Forelimb muscle (tissue), 1 donor: ENCODE results near the gene NACA. TPM values are rescaled to one million over a fixed set of nuclear protein-coding genes. Genes with fewer than 3 reads are reported as not detected.
"Not testable (repeated sequence)": the region's sequence is repeated elsewhere in the genome, so short reads cannot be mapped to it uniquely, and the experiment has no call there.

Experiments used
- DNase-seq: peaks from one replicate; pipeline ENCODE4 v3.0.0-alpha.2; 2013; ENCODE audit warnings: low read depth
- polyA plus RNA-seq: library from polyadenylated mRNA; unstranded; fragments of 120-200 nt; gene quantifications from one replicate; pipeline ENCODE4 v1.2.1, GENCODE V29; 2013; ENCODE audit not compliant: insufficient read length

The NACA gene
- 1,522 TPM for polyA plus RNA-seq

DNA sequence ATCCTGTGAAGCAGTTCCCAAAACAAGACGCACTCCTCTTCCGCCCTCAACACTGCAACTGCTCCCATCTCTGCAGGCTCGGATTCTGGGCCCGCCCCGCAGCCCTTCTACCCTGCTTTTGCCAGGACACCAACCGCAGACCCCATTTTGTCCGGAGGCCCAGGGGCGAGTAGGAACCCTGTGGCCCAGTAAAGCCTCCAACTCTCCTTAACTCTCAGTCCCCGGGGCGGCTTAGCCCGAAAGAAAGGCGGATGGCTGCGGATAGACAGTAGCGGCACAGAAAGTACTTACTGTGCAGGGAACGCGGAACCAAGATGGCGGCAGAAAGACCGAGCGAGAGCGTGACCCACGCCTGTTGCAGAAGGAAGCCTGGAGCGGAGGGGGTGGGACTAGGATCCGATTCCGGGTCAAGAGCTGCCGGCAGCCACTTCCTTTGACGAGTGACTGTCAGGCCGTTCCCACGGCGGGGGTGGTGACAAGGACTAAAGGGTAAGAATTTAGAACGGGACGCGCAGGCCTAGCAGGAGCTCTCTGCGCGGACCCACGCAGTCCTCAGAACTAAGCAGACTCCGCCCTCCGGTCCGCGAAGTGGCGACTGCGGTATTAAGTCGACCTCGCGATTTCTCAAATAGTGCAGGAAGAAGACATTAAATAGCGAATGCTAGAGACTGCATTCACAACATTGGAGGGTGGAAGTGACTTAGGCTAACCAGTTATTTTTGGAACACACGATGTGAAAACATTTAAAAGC is at the start of gene NACA:
NACA (minus strand) TSS at position 328 of the 751 bp plus-strand sequence. CDS start 778 bp downstream, outside the sequence.
- peak; percentile 93 for DNase-seq

DNA sequence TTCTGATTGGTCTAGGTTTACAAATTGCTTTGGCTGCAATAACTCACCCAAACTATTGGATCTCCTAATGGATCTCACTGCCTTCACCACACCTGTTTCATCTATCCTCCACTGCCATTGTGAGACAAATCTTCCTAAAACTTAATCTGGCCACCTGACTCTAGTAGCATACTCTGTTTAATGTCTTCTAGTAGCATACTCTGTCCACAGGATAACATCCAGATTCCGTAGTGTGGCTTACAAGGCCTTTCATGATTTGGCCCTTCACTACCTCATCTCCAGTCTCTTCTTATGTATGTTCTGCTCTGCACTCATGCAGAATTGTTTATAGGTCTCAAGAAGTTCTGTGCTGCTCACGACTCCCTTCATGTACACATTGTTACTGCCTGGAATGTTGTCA is 48.0 kb upstream of the NACA start:
- DNase-seq = no peak

DNA sequence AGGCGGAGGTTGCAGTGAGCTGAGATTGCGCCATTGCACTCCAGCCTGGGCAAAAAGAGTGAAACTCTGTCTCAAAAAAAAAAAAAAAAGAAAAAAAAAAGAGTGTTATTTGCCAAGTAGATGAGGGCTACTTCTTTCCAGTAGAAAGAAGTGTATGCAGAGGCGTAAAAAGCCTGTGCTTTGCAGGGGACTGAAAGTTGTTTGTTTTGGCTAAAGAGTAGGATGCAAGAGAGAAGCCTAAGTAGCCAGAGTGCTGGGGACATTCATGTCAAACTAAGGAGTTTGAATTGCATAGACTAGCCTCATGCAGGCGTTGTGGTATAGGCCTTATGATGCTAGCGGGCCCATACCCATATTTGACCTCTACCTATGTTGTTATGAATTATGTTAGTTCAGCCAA is 47.5 kb upstream of the NACA start:
- no peak for DNase-seq

DNA sequence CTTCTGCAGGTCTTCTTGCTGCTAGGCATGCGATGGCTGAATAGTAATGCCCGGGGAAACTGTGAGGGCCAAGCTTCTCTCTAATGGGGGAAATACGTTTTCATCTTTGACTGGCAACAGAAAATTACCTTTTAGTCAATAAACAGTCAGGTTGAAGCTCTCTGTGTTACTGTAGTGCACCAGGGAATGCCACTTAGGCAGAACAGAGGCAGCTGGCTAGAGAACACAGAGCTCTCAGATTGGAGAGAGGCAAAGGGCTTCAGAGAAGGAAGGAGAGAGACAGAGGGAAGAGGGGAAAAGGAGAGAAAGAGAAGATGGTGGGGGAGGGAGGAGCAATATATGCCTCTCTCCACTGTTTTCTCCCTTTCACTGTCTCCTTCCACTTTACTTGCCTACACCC is 44.8 kb upstream of the NACA start:
- no peak for DNase-seq

DNA sequence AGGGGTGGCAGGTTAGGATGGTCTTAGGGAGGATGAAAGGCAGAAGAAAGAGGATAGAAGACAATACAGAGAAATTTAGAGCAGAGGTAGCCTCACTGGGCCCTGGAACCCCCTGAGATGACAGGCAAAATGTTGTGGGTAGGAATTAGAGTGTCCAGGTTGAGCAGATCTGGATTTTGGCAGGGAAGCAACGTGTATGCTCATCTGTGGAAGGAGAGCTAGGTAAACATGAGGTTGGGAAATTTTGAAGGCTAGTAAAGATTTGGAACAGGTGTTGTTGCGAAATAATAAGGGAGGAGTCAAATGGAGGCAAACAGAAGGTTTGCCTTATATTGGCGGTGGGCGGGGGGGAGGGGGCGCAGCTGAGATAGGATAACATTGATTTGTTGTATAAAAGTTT is 43.3 kb upstream of the NACA start:
- no peak for DNase-seq

DNA sequence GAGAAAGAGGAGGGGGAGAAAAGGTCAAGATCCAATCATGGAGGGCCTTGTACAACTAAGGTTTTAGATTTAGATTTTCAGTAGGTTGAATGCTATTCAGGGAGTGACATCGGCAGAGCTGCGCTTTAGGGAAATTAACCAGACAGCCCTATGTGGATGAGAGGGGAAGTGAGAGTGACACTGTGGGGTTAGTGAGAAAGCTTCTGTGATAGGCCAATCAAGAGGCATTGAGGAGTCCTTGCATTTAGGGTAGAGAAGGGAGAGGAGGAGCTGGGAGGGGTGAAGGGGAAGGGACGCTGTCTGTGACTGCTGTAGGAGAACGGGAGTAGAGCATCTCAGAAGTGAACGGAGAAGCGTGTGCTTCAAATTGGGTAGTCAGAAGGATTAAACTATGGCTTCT is 41.4 kb upstream of the NACA start:
- DNase-seq = no peak

DNA sequence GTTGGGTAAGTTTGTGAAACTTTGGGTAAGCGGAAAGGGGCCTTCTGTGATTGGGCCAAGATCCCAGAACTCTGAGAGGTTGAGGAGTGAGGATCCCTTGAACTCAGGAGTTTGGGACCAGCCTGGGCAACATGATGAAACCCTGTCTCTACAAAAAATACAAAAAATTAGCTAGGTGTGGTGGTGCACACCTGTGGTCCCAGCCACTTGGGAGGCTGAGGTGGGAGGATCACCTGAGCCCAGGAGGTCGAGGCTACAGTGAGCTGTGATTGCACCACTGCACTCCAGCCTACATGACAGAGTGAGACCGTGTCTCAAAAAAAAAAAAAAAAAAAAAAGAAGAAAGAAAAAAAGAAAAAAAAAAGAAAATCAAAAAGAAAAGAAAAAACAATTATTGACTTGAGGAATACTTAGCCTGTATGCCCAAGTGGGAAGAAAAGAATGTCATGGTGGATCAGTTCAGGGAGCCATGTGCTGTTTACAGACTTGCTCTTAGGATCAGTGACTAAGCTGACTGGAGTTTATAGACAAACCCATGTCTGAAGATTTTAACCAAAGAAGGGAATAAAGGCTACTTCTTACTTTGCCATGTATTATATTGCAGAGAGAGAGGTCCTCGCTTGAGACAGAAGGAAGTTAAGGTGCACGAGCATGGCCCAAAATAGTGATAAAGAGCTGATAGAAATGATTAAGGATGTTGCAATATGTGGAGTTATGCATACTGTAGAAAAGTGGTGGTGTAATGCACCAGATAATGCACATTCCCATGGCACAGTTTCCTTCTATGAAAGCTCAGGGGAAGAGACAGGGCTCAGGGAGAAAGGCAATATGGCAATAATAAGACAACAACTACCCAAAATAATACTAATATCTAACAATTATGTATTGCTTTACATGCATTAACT is 38.9 kb upstream of the NACA start:
- no peak for DNase-seq

DNA sequence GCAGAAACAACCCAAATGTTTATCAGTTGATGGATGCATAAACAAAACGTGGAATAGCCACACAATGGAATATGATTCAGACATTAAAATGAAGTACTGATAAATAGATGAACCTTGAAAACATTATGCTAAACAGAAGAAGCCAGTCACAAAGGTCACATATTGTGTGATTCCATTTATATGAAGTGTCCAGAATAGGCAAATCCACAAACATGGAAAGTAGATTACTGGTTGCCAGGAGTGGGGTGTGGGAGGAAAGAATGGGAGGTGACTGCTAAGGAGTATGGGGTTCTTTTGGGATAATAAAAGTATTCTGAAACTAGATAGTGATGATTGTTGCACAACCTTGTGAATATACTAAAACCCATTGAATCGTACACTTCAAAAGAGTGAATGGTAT is 36.7 kb upstream of the NACA start:
- DNase-seq = no peak

DNA sequence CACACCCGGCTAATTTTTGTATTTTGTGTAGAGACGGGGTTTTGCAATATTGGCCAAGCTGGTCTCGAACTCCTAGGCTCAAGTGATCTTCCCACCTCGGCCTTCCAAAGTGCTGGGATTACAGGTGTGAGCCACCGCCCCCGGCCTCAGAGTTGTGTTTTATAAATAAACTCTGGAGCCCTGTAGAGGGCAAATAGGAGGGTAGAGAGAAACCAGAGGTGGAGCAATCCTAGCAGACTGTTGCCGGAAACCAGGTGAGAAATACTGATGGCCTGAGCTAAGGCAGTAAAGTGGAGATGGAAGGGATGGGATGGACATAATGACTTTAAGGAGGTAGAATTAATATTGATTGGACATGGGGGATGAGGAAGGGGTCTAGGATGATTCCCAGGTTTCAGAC is 35.4 kb upstream of the NACA start:
- no peak for DNase-seq

DNA sequence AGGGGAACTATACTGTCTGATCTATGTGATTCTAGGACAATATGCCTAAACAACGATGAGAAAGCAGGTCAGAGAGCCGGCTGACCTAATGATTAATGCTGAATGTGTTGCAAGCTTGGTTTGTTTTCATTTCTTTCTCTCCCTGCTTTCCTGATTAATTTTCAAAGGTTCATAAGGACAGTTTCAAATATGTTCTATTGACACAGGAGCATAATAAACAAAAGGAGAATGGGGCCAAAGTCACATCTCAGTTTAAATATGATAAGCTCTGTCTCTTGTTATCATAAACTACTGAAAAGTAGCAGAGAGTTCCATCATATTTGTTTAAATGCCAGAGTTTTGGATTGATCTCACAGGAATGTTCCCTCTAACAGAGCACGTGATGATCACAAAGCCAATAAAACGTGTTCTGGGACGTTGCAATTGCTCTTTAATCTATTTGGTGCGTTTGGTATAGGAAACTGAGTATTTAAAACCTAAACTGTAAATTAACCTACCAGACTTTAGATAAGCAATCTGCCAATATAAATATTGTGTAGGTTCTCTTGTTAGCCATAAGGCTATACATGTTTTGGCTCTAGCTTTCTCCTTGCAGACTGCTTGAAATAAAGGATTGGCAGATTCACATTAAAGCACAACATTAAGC is 34.3 kb upstream of the NACA start:
- DNase-seq = no peak

DNA sequence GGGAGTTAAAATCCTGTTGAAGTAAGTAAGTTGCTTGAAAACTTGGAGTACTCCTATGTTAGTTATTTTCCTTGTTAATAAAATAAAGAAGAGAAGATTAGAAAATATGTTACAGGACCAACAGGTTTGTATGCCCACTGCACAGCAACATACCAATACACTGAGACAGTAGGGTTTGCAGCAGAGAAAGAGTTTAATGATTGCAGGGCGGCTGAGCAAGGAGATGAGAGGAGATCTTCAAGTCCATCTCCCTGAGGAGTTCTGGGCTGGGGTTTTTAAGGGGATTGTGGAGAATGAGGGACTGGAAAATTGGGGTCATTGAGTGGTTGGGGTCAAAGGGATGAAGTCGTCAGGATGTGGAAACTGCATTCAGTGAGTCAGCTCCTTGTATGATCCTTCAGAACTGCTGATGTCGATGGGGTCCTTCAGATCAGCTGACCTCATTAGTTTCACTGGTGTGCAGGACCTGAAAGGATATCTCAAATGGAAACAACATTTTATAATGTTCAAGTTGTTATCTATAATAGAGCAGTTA is 33.7 kb upstream of the NACA start:
- DNase-seq = no peak

DNA sequence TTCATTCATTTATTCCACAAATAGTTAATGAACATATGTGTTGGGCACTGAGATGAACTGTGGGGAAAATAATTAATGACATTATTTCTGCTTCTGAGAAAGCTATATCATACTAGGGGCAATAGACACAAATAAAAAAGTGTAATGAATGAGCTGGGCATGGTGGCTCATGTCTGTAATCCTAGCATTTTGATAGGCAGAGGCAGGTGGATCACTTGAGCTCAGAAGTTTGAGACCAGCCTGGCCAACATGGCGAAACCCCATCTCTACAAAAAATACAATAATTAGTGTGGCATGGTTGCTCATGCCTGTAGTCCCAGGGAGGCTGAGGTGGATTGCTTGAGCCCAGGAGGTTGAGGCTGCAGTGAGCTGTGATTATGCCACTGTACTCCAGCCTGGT is 32.9 kb upstream of the NACA start:
- not testable (repeated sequence) for DNase-seq

DNA sequence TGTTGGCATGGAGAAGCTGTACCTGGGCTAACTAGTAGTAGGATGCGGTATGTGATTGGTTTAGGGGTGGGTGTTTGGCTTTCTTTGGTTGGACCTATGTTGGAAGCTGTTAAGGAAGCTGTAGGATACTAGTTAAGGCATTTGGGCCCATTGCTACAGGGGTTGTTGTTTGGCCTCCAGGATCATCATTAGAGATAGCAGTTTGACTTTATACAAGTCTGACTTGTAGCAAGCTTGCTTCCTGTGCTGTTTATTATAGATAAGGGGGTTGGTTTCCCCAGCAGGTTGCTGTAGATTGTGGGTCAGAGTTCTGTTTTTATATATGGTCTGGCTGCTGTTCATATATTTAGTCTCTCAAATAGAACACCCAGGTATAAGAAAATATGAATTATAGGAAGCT is 28.5 kb upstream of the NACA start:
- DNase-seq = no peak

DNA sequence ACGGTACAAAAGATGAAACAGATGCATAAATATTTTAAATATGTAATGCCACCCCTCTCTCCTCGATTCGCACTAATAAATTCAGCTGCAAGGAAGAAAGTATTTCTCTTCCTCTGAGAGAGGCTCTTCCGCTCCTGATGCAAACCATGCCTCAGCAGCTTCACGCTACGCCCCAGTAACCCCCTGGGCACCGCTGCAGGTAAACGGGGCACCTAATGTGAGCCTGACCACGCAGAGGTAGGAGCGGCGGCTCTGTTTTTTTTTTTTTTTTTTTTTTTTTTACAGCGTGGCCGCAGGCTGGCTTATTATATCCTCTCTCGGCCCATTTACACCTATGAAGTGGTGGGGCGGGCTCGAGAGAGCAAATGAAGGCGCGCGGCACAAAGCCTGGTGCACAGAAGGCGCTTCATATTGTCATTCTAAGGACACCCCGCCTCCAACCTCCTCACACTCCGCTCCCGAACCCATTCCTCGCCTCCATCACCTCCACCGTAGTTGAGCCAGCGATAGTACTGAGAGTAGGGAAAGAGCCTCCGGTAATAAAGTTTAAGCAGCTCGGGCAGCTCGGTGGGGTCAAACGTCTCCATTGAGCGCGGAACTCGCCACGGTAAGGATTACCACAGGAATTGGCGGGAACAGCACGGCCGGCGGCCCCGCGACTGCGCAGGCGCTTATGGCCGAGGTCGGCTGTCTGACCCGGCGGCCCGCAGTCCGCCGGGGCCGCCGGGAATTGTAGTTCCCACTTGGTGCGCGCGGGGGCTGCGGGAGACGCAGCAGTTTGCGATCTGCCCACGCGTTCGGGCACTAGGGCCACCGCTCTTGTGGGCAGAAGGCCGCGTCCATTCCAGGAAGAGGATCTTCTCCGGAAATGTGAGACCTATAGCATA is 26.9 kb upstream of the NACA start, which contains the start of gene PRIM1:
PRIM1 (minus strand) TSS at position 612 of the 887 bp plus-strand sequence; CDS start at position 587, 25 bp downstream.
- DNase-seq = peak; percentile 48

DNA sequence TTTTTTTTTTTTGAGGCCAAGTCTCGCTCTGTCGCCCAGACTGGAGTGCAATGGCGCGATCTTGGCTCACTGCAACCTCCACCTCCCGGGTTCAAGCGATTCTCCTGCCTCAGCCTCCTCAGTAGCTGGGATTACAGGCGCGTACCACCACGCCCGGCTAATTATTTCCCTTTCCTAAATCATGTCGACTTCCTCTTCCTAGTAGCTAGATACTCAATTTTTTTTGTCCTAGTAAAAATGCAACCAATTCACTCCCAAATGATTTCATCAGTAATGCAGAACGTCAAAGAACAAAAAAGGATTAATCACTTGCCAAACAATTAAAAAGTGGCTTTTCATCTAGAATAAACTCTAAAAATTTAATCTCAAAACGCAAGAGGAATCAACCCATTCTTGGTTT is 25.5 kb upstream of the NACA start:
- DNase-seq = not testable (repeated sequence)

DNA sequence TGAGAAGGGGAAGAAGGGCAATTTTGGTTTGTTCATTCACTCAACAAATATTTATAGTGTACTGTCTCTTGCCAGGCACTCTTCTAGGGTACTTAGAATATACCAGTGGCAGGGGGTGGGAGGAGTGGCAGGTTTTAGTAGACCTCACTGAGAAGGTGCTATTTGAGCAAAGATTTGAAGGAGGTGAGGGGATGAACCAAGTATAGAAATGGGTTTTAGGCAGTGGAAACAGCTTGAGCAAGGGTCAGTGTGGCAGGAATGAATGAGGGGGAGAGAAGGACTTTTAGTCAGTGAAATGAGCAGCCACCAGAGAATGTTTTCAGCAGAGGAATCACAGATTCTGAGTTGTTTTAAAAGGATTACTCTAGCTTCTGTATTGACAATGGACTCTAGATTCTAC is 24.8 kb upstream of the NACA start:
- DNase-seq = no peak

DNA sequence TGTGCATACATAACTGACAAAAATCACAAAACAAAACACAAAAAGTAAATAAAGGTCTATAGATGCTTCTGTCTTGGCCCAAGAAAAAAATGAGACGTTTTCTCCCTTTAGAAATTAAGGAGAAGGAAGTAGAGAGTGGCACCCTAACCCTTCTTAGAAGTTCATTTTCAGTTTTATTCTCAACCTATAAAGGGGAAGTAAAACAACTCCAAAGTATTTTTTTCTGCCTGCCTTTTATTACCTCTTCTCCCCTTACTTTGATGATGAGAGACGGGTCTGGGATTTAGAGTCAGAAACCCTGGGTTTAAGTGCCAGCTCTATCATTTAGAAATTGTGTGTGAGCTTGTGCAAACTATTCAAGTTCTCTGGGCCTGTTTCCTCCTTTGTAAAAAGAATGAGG is 24.3 kb upstream of the NACA start:
- no peak for DNase-seq

DNA sequence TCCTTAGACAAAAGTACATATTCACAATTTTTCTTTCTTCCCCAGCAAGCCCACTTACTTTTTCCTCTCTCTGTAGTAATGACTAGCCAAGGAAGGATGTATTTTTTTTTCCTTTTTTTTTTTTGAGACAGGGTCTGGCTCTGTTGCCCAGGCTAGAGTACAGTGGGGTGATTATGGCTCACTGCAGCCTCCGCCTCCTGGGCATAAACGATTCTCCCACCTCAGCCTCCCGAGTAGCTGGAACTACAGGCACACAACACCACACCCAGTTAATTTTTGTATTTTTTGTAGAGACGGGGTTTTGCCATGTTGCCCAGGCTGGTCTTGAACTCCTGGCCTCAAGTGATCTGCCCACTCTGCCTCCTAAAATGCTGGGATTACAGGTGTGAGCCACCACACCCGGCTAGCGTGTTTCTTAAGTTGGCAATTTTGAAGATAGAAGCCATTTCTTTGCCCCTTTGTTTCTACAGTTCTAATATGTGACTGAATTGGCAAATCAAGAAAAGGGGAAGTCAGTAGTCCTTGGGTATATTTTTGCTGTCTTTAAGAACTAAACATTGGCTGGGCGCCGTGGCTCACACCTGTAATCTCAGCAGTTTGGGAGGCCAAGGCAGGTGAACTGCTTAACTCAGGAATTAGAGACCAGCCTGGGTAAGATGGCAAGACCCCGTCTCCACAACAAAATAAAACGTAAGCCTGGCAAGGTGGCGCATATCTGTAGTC is 3.2 kb upstream of the NACA start:
- DNase-seq = no peak

DNA sequence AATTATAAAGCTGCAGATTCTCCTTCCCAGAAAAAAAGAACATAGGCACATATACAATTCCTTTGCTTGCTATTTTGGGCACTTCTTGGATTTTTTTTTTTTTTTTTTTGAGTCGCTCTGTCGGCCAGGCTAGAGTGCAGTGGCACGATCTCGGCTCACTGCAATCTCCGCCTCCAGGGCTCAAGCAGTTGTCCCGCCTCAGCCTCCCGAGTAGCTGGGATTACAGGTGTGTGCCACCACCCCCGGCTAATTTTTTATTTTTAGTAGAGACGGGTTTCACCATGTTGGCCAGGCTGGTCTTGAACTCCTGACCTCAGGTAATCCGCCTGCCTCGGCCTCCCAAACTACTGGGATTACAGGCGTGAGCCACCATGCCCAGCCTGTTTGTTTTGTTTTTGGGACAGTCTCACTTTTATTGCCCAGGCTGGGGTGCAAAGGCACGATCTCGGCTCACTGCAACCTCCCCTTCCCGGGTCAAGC is 1.1 kb upstream of the NACA start:
- not testable (repeated sequence) for DNase-seq

DNA sequence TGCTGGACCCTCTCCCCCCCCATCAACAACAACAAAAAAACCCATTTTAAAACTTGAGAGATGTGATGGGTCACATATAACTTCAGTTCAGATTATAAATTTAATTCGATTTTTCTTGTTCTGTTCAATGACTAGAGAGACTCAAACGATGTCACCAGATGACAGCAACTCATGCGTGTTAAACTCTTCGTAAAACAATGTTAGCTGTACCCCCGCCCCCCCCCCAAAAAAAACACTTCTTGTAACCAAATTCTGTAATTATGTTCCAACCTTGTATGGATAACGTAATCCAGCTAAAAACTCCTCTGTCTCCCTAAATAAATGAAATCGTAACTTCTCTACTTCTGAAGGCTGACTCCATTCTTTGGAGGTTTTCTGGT is 614 bp upstream of the NACA start:
- DNase-seq = no peak

DNA sequence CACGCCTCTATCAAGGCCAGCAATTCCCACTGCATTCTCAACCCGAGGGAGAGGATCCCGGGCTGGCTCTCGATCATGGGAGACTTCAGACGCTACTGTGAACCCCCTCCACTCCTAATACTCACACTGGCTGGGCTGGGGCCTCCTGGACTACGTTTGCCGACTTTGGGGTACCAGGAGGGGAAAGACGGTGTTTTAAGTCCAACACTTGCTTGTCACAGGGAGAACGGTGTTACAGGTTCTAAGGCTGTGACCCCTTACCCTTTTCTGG is 463 bp downstream of the NACA start:
- no peak for DNase-seq
